ENCODE results near the gene PLAAT3. TPM values are rescaled to one million over a fixed set of nuclear protein-coding genes. Genes with fewer than 3 reads are reported as not detected.
"Not testable (repeated sequence)": the region's sequence is repeated elsewhere in the genome, so short reads cannot be mapped to it uniquely, and the experiment has no call there.

PLAAT3 gene
- total RNA-seq, 1 donor from 2014 or later = 19.8 TPM

DNA sequence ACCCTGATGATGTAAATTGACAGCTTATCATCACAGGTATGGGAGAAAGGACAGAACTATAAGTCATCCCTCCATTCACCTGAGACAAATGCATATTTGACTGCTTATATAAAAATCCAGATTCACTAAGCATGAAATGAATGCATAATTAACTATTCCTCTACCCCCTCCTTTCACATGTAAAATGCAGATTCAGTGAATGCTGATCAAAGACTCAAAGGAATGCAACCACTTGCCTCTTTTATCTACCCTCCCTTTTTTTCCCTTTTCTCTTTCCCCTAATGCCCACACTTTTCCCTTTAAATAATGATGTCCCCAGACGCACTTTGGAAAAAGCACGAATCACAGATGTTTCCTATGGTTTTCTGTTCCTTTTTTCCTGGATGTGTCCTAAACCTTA is 82.1 kb downstream of the PLAAT3 start:
- no peak overlapping the region for H3K4me3 ChIP-seq (ENCODE audit: low read length in 3 of 3)
- no peaks in the 10 kb centered on the region for H3K9me3 ChIP-seq (ENCODE audit: control insufficient read depth in 3 of 3, low read length in 3 of 3)
- no peaks in the 10 kb centered on the region for H3K27me3 ChIP-seq (ENCODE audit: control insufficient read depth in 3 of 3, insufficient read depth in 3 of 3, low read length in 3 of 3)
- peaks cover 4 to 12% (median 10%) of the 10 kb centered on the region in 3 donors for H3K4me1 ChIP-seq (ENCODE audit: control insufficient read depth in 3 of 3, insufficient read depth in 3 of 3, low read length in 3 of 3)
- no peak overlapping the region for H3K9ac ChIP-seq (ENCODE audit: low read depth in 1 of 3, low read length in 3 of 3)
- H3K27ac ChIP-seq (ENCODE audit: low read depth, low read length) = no peak overlapping the region
- no peaks in the 10 kb centered on the region for H3K36me3 ChIP-seq (ENCODE audit: control insufficient read depth in 3 of 3, insufficient read depth in 3 of 3, low read length in 3 of 3)

DNA sequence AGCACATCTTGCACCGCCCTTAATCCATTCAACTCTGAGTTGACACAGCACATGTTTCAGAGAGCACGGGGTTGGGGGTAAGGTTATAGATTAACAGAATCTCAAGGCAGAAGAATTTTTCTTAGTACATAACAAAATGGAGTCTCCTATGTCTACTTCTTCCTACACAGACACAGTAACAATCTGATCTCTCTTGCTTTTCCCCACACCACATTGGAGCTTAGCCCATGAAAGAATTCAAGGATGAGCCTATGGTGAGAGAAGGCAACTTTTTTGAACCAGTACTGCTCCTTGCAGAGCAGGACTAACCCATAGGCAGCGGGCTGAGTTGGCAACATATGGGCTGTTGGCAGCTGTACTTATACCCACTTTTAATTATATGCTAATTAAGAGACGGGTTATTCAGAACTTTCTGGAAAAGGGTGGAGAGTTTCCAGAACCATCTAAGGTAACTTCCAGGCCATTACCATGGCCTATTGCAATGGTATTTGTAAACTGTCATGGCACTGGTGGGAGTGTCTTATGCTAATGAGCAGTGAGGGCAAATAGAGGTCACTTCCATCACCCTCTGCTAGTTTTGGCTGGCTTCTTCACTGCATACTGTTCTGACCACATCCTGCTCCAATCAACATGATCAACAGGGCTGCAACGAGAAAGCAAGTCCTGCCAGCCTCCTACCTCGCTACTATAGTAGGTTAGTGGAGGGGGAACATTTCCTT is 83.0 kb downstream of the PLAAT3 start:
- not testable (repeated sequence) for H3K9me3 ChIP-seq (ENCODE audit: control insufficient read depth in 3 of 3, low read length in 3 of 3); H3K4me3 ChIP-seq (ENCODE audit: low read length in 3 of 3); H3K36me3 ChIP-seq (ENCODE audit: control insufficient read depth in 3 of 3, insufficient read depth in 3 of 3, low read length in 3 of 3); H3K9ac ChIP-seq (ENCODE audit: low read depth in 1 of 3, low read length in 3 of 3); H3K27me3 ChIP-seq (ENCODE audit: control insufficient read depth in 3 of 3, insufficient read depth in 3 of 3, low read length in 3 of 3); H3K27ac ChIP-seq (ENCODE audit: low read depth, low read length); H3K4me1 ChIP-seq (ENCODE audit: control insufficient read depth in 3 of 3, insufficient read depth in 3 of 3, low read length in 3 of 3)

GRCh38 chr11:63530021-63530420 is 84.2 kb downstream of the PLAAT3 start:
- Histone ChIP-seq H3K27ac (ENCODE audit: low read depth, low read length) (no peak overlapping the region), H3K36me3 (ENCODE audit: control insufficient read depth in 3 of 3, insufficient read depth in 3 of 3, low read length in 3 of 3) (no peaks in the 10 kb centered on the region), H3K9me3 (ENCODE audit: control insufficient read depth in 3 of 3, low read length in 3 of 3) (no peaks in the 10 kb centered on the region), H3K27me3 (ENCODE audit: control insufficient read depth in 3 of 3, insufficient read depth in 3 of 3, low read length in 3 of 3) (no peaks in the 10 kb centered on the region), H3K9ac (ENCODE audit: low read depth in 1 of 3, low read length in 3 of 3) (no peak overlapping the region), H3K4me1 (ENCODE audit: control insufficient read depth in 3 of 3, insufficient read depth in 3 of 3, low read length in 3 of 3) (no peaks in the 10 kb centered on the region), H3K4me3 (ENCODE audit: low read length in 3 of 3) (no peak overlapping the region)

DNA sequence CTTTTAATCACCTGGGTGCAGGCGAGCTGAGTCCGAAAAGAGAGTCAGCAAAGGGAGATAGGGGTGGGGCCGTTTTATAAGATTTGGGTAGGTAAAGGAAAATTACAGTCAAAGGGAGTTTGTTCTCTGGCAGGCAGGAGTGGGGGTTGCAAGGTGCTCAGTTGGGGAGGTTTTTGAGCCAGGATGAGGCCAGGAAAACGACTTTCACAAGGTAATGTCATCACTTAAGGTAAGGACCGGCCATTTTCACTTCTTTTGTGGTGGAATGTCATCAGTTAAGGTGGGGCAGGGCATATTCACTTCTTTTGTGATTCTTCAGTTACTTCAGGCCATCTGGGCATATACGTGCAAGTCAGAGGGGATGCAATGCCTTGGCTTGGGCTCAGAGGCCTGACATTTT is 84.9 kb downstream of the PLAAT3 start:
- not testable (repeated sequence) for H3K4me3 ChIP-seq (ENCODE audit: low read length in 3 of 3); H3K27me3 ChIP-seq (ENCODE audit: control insufficient read depth in 3 of 3, insufficient read depth in 3 of 3, low read length in 3 of 3); H3K9ac ChIP-seq (ENCODE audit: low read depth in 1 of 3, low read length in 3 of 3)

DNA sequence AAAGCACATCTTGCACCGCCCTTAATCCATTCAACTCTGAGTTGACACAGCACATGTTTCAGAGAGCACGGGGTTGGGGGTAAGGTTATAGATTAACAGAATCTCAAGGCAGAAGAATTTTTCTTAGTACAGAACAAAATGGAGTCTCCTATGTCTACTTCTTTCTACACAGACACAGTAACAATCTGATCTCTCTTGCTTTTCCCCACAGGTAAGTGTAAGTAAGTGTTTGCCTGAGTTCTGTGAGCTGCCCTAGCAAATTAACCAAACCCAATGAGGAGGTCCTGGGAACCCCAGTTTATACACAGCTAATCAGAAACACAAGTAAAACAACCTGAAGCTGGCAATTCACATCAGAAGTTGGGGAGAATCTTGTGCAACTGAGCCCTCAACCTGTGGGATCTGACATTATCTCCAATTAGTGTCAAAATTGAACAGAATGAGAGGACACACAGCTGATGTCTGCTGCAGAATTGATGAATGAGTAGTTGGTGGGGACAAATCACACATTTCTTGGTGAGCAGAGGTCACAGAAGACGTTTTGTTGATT is 85.4 kb downstream of the PLAAT3 start:
- H3K27me3 ChIP-seq (ENCODE audit: control insufficient read depth in 3 of 3, insufficient read depth in 3 of 3, low read length in 3 of 3); H3K4me1 ChIP-seq (ENCODE audit: control insufficient read depth in 3 of 3, insufficient read depth in 3 of 3, low read length in 3 of 3); H3K9ac ChIP-seq (ENCODE audit: low read depth in 1 of 3, low read length in 3 of 3); H3K4me3 ChIP-seq (ENCODE audit: low read length in 3 of 3); H3K9me3 ChIP-seq (ENCODE audit: control insufficient read depth in 3 of 3, low read length in 3 of 3); H3K27ac ChIP-seq (ENCODE audit: low read depth, low read length); H3K36me3 ChIP-seq (ENCODE audit: control insufficient read depth in 3 of 3, insufficient read depth in 3 of 3, low read length in 3 of 3): not testable (repeated sequence)

More for the DNA sequence above, 84.9 kb downstream of the PLAAT3 start:
- not testable (repeated sequence) for H3K36me3 ChIP-seq (ENCODE audit: control insufficient read depth in 3 of 3, insufficient read depth in 3 of 3, low read length in 3 of 3); H3K4me1 ChIP-seq (ENCODE audit: control insufficient read depth in 3 of 3, insufficient read depth in 3 of 3, low read length in 3 of 3); H3K27ac ChIP-seq (ENCODE audit: low read depth, low read length); H3K9me3 ChIP-seq (ENCODE audit: control insufficient read depth in 3 of 3, low read length in 3 of 3)

DNA sequence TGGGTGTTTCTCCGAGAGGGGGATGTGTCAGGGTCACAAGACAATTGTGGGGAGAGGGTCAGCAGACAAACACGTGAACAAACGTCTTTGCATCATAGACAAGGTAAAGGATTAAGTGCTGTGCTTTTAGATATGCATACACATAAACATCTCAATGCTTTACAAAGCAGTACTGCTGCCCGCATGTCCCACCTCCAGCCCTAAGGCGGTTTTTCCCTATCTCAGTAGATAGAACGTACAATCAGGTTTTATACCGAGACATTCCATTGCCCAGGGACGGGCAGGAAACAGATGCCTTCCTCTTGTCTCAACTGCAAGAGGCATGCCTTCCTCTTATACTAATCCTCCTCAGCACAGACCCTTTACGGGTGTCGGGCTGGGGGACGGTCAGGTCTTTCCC is 86.1 kb downstream of the PLAAT3 start:
- H3K9me3 ChIP-seq (ENCODE audit: control insufficient read depth in 3 of 3, low read length in 3 of 3); H3K9ac ChIP-seq (ENCODE audit: low read depth in 1 of 3, low read length in 3 of 3); H3K36me3 ChIP-seq (ENCODE audit: control insufficient read depth in 3 of 3, insufficient read depth in 3 of 3, low read length in 3 of 3); H3K4me1 ChIP-seq (ENCODE audit: control insufficient read depth in 3 of 3, insufficient read depth in 3 of 3, low read length in 3 of 3); H3K27ac ChIP-seq (ENCODE audit: low read depth, low read length); H3K27me3 ChIP-seq (ENCODE audit: control insufficient read depth in 3 of 3, insufficient read depth in 3 of 3, low read length in 3 of 3); H3K4me3 ChIP-seq (ENCODE audit: low read length in 3 of 3): not testable (repeated sequence)

- peaks cover 0 to 5% (median 0%) of the 10 kb centered on the region in 3 donors for H3K9me3 ChIP-seq (ENCODE audit: control insufficient read depth in 3 of 3, low read length in 3 of 3)
- no peaks in the 10 kb centered on the region for H3K36me3 ChIP-seq (ENCODE audit: control insufficient read depth in 3 of 3, insufficient read depth in 3 of 3, low read length in 3 of 3)
- H3K27ac ChIP-seq (ENCODE audit: low read depth, low read length) = no peak overlapping the region
- H3K27me3 ChIP-seq (ENCODE audit: control insufficient read depth in 3 of 3, insufficient read depth in 3 of 3, low read length in 3 of 3) = no peaks in the 10 kb centered on the region
- H3K9ac ChIP-seq (ENCODE audit: low read depth in 1 of 3, low read length in 3 of 3) = no peak overlapping the region
- H3K4me3 ChIP-seq (ENCODE audit: low read length in 3 of 3) = no peak overlapping the region
- H3K4me1 ChIP-seq (ENCODE audit: control insufficient read depth in 3 of 3, insufficient read depth in 3 of 3, low read length in 3 of 3) = no peaks in the 10 kb centered on the region
Observed at GRCh38 chr11:63527667-63528066, 86.6 kb downstream of the PLAAT3 start.

Other genes with a start within 250 kb of the PLAAT3 start
- gene SLC22A9, start 244.6 kb downstream of the PLAAT3 start, total RNA-seq = not detected
- 3.7 TPM for gene PLAAT5, start 123.3 kb downstream of the PLAAT3 start, total RNA-seq
- 9.9 TPM for gene LGALS12, start 108.3 kb downstream of the PLAAT3 start, total RNA-seq
- gene PLAAT4, start 77.6 kb downstream of the PLAAT3 start, total RNA-seq = 6.3 TPM
- gene PLAAT2, start 51.1 kb downstream of the PLAAT3 start, total RNA-seq = not detected
- 40.2 TPM for gene ATL3, start 56.9 kb upstream of the PLAAT3 start, total RNA-seq
- 28.7 TPM for gene RTN3, start 67.1 kb upstream of the PLAAT3 start, total RNA-seq
- gene ZFTA, start 154.3 kb upstream of the PLAAT3 start, total RNA-seq = 15.7 TPM
- 6.8 TPM for gene SPINDOC, start 199.0 kb upstream of the PLAAT3 start, total RNA-seq
- gene MARK2, start 224.7 kb upstream of the PLAAT3 start, total RNA-seq = 6.8 TPM